HepG2 (cell line): ENCODE data around the gene ARMH2. TPM values are rescaled to one million over a fixed set of nuclear protein-coding genes. Genes with fewer than 3 reads are reported as not detected.
A peak's percentile ranks its signal among the peaks of the same experiment; 100 is the strongest.

Source experiments
- HNRNPH1 ChIP-seq: fragments of 200-400 bp; formaldehyde crosslinking; optimal IDR thresholded peaks from 2 replicates; pipeline ENCODE3; 2017; ENCODE audit warnings: mild to moderate bottlenecking, low read depth, low read length
- NCOA2 ChIP-seq: sonication (generic); formaldehyde crosslinking; IDR thresholded peaks from 2 replicates; pipeline ENCODE4 v1.8.0; 2022; ENCODE audit warnings: inconsistent platforms
- NFIB ChIP-seq: sonication (generic); formaldehyde crosslinking; IDR thresholded peaks from 2 replicates; pipeline ENCODE4 v1.9.0; 2021; ENCODE audit warnings: missing genetic modification reagents, mild to moderate bottlenecking, borderline replicate concordance
- PHB2 ChIP-seq: fragments of 450-650 bp; IDR thresholded peaks from 2 replicates; pipeline ENCODE4 v1.6.1; 2018; ENCODE audit not compliant: partially characterized antibody
- TBL1XR1 ChIP-seq: fragments of 150-350 bp; IDR thresholded peaks from 2 replicates; pipeline ENCODE4 v1.6.1; 2014; ENCODE audit warnings: borderline replicate concordance, low read length; ENCODE audit not compliant: partially characterized antibody
- ZFP90 ChIP-seq: sonication (generic); formaldehyde crosslinking; IDR thresholded peaks from 2 replicates; pipeline ENCODE4 v1.8.0; 2022; ENCODE audit warnings: missing genetic modification reagents, mild to moderate bottlenecking, inconsistent platforms, borderline replicate concordance
- ZNF549 ChIP-seq: sonication (generic); formaldehyde crosslinking; IDR thresholded peaks from 2 replicates; pipeline ENCODE4 v1.5.0; 2020; ENCODE audit warnings: missing genetic modification reagents
- polyA plus RNA-seq, 8 experiments: library from polyadenylated mRNA; depleted of rRNA in 3 of 8; stranded (reverse) in 7 of 8; unstranded in 1 of 8; fragments of >200 nt; fragmentation: Illumina TruSeq in 4 of 8; extraction: Trizol in 4 of 8; gene quantifications; 2 replicates each; pipeline versions ENCODE4 v1.2.1 to v1.2.3, GENCODE V29; 2011 to 2016; ENCODE audit warnings: low read depth in 4 of 8, missing spikeins in 1 of 8, mixed read lengths in 1 of 8; ENCODE audit not compliant: insufficient read depth in 1 of 8
- total RNA-seq, 5 experiments: library from RNA; depleted of rRNA; stranded (reverse); fragments of >200 nt; fragmentation: Illumina TruSeq; extraction: Trizol; gene quantifications; 2 replicates each; pipeline ENCODE4 v1.2.3, GENCODE V29; 2016; ENCODE audit warnings: low read depth in 1 of 5
- TF ChIP-seq, protein P1 (sequence below): sonication (generic); formaldehyde crosslinking; IDR thresholded peaks from 2 replicates; pipeline ENCODE4 v1.9.0; 2021; ENCODE audit warnings: missing genetic modification reagents, borderline replicate concordance
- TF ChIP-seq, protein P2 (sequence below), 2 experiments: sonication (generic) in 1 of 2; formaldehyde crosslinking in 1 of 2; IDR thresholded peaks; 2 replicates each; pipeline versions ENCODE4 v1.6.1 to v1.9.0; 2014 to 2022; ENCODE audit warnings: antibody characterized with exemption in 1 of 2, borderline replicate concordance in 1 of 2, inconsistent platforms in 1 of 2, low read depth in 1 of 2, missing genetic modification reagents in 1 of 2
- TF ChIP-seq, protein P3 (sequence below): sonication (generic); formaldehyde crosslinking; conservative IDR thresholded peaks from 2 replicates; pipeline ENCODE4 v1.5.0; 2020; ENCODE audit warnings: missing genetic modification reagents
- TF ChIP-seq, protein P4 (sequence below): sonication (generic); formaldehyde crosslinking; IDR thresholded peaks from 2 replicates; pipeline ENCODE4 v1.4.0; 2020; ENCODE audit warnings: missing genetic modification reagents

ARMH2 gene
- total and polyA plus RNA-seq, 2 of the 13 experiments (the other 11 are each of a cell fraction or from before 2014, with no cell fraction given): not detected

DNA sequence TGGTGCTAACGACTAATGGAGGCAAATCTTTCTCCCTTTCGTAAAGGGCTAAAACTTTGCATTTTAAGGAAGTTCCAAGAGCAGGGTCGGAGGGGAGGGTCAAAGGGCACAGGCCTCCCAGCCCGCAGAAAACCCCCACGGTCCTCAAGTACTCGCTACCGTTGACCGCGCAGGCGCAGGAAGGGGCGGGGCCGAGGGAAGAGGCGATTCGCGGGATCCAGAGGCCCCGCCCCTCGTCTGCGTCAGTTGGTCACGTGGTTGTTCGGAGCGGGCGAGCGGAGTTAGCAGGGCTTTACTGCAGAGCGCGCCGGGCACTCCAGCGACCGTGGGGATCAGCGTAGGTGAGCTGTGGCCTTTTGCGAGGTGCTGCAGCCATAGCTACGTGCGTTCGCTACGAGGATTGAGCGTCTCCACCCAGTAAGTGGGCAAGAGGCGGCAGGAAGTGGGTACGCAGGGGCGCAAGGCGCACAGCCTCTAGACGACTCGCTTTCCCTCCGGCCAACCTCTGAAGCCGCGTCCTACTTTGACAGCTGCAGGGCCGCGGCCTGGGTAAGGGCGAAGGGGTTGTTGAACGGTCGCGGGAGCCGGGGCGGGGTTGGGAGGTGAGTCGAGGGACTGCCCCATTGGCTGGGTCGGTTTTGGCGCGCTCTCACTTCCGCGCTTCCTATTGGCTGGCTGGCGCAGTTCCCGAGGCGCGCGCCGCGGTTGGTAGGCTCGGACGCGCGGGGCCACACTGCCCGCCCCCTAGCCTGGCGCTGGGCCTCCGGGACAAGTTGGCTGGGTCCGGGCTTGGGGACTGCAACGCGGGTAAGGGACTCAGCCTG is 23.8 kb downstream of the ARMH2 start, which contains the start of gene GMNN (continued):
- TF ChIP-seq, protein P1, sequence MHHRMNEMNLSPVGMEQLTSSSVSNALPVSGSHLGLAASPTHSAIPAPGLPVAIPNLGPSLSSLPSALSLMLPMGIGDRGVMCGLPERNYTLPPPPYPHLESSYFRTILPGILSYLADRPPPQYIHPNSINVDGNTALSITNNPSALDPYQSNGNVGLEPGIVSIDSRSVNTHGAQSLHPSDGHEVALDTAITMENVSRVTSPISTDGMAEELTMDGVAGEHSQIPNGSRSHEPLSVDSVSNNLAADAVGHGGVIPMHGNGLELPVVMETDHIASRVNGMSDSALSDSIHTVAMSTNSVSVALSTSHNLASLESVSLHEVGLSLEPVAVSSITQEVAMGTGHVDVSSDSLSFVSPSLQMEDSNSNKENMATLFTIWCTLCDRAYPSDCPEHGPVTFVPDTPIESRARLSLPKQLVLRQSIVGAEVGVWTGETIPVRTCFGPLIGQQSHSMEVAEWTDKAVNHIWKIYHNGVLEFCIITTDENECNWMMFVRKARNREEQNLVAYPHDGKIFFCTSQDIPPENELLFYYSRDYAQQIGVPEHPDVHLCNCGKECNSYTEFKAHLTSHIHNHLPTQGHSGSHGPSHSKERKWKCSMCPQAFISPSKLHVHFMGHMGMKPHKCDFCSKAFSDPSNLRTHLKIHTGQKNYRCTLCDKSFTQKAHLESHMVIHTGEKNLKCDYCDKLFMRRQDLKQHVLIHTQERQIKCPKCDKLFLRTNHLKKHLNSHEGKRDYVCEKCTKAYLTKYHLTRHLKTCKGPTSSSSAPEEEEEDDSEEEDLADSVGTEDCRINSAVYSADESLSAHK (CRISPR knock-in tag): 0 out of 2 replicates have a peak, but pooled peaks have one; percentile 65
- TF ChIP-seq ZNF549 (CRISPR knock-in tag) (peak; percentile 28; the same call in 1 of the 2 replicates), TBL1XR1 (no peak), HNRNPH1 (no peak), NFIB (no peak), PHB2 (no peak), NCOA2 (CRISPR knock-in tag) (peak; percentile 30), ZFP90 (peak; percentile 94)
- TF ChIP-seq, protein P2, sequence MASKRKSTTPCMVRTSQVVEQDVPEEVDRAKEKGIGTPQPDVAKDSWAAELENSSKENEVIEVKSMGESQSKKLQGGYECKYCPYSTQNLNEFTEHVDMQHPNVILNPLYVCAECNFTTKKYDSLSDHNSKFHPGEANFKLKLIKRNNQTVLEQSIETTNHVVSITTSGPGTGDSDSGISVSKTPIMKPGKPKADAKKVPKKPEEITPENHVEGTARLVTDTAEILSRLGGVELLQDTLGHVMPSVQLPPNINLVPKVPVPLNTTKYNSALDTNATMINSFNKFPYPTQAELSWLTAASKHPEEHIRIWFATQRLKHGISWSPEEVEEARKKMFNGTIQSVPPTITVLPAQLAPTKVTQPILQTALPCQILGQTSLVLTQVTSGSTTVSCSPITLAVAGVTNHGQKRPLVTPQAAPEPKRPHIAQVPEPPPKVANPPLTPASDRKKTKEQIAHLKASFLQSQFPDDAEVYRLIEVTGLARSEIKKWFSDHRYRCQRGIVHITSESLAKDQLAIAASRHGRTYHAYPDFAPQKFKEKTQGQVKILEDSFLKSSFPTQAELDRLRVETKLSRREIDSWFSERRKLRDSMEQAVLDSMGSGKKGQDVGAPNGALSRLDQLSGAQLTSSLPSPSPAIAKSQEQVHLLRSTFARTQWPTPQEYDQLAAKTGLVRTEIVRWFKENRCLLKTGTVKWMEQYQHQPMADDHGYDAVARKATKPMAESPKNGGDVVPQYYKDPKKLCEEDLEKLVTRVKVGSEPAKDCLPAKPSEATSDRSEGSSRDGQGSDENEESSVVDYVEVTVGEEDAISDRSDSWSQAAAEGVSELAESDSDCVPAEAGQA (IDR thresholded peaks at IDR 0.05; ENCODE audit: low read depth): peak; percentile 33; the same call in 1 of the 2 replicates
- TF ChIP-seq, protein P2 (CRISPR knock-in tag; IDR thresholded peaks at IDR 0.05; ENCODE audit: borderline replicate concordance): no peak
- TF ChIP-seq, protein P3, sequence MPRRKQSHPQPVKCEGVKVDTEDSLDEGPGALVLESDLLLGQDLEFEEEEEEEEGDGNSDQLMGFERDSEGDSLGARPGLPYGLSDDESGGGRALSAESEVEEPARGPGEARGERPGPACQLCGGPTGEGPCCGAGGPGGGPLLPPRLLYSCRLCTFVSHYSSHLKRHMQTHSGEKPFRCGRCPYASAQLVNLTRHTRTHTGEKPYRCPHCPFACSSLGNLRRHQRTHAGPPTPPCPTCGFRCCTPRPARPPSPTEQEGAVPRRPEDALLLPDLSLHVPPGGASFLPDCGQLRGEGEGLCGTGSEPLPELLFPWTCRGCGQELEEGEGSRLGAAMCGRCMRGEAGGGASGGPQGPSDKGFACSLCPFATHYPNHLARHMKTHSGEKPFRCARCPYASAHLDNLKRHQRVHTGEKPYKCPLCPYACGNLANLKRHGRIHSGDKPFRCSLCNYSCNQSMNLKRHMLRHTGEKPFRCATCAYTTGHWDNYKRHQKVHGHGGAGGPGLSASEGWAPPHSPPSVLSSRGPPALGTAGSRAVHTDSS (CRISPR knock-in tag): peak; percentile 84; the same call in 1 of the 2 replicates
- TF ChIP-seq, protein P4, sequence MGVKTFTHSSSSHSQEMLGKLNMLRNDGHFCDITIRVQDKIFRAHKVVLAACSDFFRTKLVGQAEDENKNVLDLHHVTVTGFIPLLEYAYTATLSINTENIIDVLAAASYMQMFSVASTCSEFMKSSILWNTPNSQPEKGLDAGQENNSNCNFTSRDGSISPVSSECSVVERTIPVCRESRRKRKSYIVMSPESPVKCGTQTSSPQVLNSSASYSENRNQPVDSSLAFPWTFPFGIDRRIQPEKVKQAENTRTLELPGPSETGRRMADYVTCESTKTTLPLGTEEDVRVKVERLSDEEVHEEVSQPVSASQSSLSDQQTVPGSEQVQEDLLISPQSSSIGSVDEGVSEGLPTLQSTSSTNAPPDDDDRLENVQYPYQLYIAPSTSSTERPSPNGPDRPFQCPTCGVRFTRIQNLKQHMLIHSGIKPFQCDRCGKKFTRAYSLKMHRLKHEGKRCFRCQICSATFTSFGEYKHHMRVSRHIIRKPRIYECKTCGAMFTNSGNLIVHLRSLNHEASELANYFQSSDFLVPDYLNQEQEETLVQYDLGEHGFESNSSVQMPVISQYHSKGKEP (CRISPR knock-in tag): peak; percentile 35; the same call in 1 of the 2 replicates
